PC-9 (cell line): ENCODE measurements around the gene ADGRV1. TPM values are rescaled to one million over a fixed set of nuclear protein-coding genes. Genes with fewer than 3 reads are reported as not detected.
"Not testable (repeated sequence)": the region's sequence is repeated elsewhere in the genome, so short reads cannot be mapped to it uniquely, and the experiment has no call there.

Experiments used
- BruUV-seq: library from RNA; stranded (reverse); fragments of 400-500 nt; replicated peaks from 2 replicates; lab custom pipeline; 2021; lab: Mats Ljungman, UMichigan
- CTCF ChIA-PET: fragments of 300-600 bp; sonication (Branson Sonifier 250); formaldehyde crosslinking; loops from one replicate; lab custom pipeline; 2022; ENCODE audit warnings: antibody characterized with exemption; lab: Charles Lee
- POLR2A ChIA-PET: fragments of 300-600 bp; sonication (Branson Sonifier 250); formaldehyde crosslinking; loops from one replicate; lab custom pipeline; 2022; ENCODE audit warnings: antibody characterized with exemption; ENCODE audit not compliant: unreplicated experiment; lab: Charles Lee
- DNase-seq, 2 experiments: peaks; one replicate each; pipeline versions ENCODE4 v3.0.0 to v3.0.0-alpha.2; 2015 to 2022; ENCODE audit warnings: mixed read lengths in 1 of 2
- H2AFZ ChIP-seq: fragments of 200-600 bp; sonication (generic); 2 replicates; pipeline ENCODE4 v1.8.1; 2017; ENCODE audit warnings: antibody characterized with exemption
- H3F3A ChIP-seq: fragments of 200-600 bp; sonication (generic); 2 replicates; pipeline ENCODE4 v1.8.1; 2017; ENCODE audit warnings: antibody characterized with exemption, mild to moderate bottlenecking, low read depth; ENCODE audit not compliant: insufficient read depth
- H3K27ac ChIP-seq: fragments of 200-600 bp; sonication (generic); 2 replicates; pipeline ENCODE4 v1.6.1; 2016; ENCODE audit warnings: mixed run types
- H3K27me3 ChIP-seq: fragments of 200-600 bp; sonication (generic); 2 replicates; pipeline ENCODE4 v1.6.1; 2016; ENCODE audit warnings: low read depth, mixed run types; ENCODE audit not compliant: insufficient read depth
- H3K36me3 ChIP-seq: fragments of 200-600 bp; sonication (generic); 2 replicates; pipeline ENCODE4 v1.6.1; 2016; ENCODE audit warnings: low read depth, mixed run types
- H3K4me1 ChIP-seq: fragments of 200-600 bp; sonication (generic); replicated peaks from 2 replicates; pipeline ENCODE4 v1.6.1; 2016; ENCODE audit warnings: mixed run types; ENCODE audit not compliant: insufficient read depth
- H3K4me2 ChIP-seq: fragments of 200-600 bp; sonication (generic); 2 replicates; pipeline ENCODE4 v1.6.1; 2017; ENCODE audit warnings: mixed run types
- H3K4me3 ChIP-seq: fragments of 200-600 bp; sonication (generic); 2 replicates; pipeline ENCODE4 v1.6.1; 2016; ENCODE audit warnings: mixed run types
- H3K79me2 ChIP-seq: fragments of 200-600 bp; sonication (generic); 2 replicates; pipeline ENCODE4 v1.6.1; 2017; ENCODE audit warnings: low read depth, mixed run types
- H3K9me2 ChIP-seq: fragments of 200-600 bp; sonication (generic); 2 replicates; pipeline ENCODE4 v1.8.1; 2017; ENCODE audit warnings: mild to moderate bottlenecking; ENCODE audit not compliant: insufficient read depth
- H3K9me3 ChIP-seq: fragments of 200-600 bp; sonication (generic); 2 replicates; pipeline ENCODE4 v1.8.1; 2016; ENCODE audit warnings: low read depth; ENCODE audit not compliant: insufficient read depth
- H4K20me1 ChIP-seq: fragments of 200-600 bp; sonication (generic); 2 replicates; pipeline ENCODE4 v1.8.1; 2017; ENCODE audit not compliant: insufficient read depth
- EZH2 ChIP-seq: fragments of 200-600 bp; sonication (generic); IDR thresholded peaks from 2 replicates; pipeline ENCODE4 v1.8.0; 2017; ENCODE audit warnings: antibody characterized with exemption, low read depth
- intact Hi-C: fragments of 100-400 bp; cut with micrococcal nuclease; formaldehyde crosslinking; loops from one replicate; pipeline ENCODE4 v1.10.0; 2022; ENCODE audit not compliant: unreplicated experiment
- total RNA-seq: library from RNA; stranded (reverse); gene quantifications from 2 replicates; pipeline ENCODE4 v1.2.3, GENCODE V29; 2021
- TF ChIP-seq, protein P1 (sequence below): fragments of 200-600 bp; sonication (generic); conservative IDR thresholded peaks from 2 replicates; pipeline ENCODE4 v1.6.1; 2017; ENCODE audit warnings: mixed run types, antibody characterized with exemption, mild to moderate bottlenecking, moderate library complexity

ADGRV1 gene
- total RNA-seq, 1 experiment from 2014 or later = 1.0 TPM

DNA sequence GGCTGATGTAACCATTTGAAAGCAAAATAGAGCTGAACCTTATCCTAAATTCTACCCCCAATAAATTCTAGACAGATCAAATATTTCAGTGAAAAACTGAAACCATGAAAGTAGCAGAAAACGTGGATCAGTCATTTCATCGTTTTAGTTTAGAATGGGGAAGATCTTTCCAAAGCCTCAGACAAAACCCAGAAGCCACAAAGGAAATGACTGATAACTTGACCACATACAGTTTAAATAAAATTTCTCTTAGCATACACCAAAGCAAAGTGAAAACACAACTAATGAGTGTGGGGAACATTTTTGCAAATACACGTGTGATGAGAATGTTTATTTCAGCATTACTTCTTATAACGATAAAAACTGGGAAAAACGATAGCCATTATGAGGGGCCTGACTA lies 284.8 kb downstream of the ADGRV1 start:
- Histone ChIP-seq H3K36me3 (no peaks in the 10 kb centered on the region), H3K79me2 (no peaks in the 10 kb centered on the region), H3K4me3 (no peak overlapping the region), H3K9me3 (no peaks in the 10 kb centered on the region), H2AFZ (no peak overlapping the region), H3K27me3 (no peaks in the 10 kb centered on the region), H3K4me2 (no peak overlapping the region), H3K9me2 (no peaks in the 10 kb centered on the region), H3K4me1 (no peaks in the 10 kb centered on the region), H3F3A (no peaks in the 10 kb centered on the region), H3K27ac (no peak overlapping the region), H4K20me1 (no peaks in the 10 kb centered on the region)
- intact Hi-C loops = no loop called here
- no TSS peak for BruUV-seq
- no peak for TF ChIP-seq EZH2
- TF ChIP-seq, protein P1, sequence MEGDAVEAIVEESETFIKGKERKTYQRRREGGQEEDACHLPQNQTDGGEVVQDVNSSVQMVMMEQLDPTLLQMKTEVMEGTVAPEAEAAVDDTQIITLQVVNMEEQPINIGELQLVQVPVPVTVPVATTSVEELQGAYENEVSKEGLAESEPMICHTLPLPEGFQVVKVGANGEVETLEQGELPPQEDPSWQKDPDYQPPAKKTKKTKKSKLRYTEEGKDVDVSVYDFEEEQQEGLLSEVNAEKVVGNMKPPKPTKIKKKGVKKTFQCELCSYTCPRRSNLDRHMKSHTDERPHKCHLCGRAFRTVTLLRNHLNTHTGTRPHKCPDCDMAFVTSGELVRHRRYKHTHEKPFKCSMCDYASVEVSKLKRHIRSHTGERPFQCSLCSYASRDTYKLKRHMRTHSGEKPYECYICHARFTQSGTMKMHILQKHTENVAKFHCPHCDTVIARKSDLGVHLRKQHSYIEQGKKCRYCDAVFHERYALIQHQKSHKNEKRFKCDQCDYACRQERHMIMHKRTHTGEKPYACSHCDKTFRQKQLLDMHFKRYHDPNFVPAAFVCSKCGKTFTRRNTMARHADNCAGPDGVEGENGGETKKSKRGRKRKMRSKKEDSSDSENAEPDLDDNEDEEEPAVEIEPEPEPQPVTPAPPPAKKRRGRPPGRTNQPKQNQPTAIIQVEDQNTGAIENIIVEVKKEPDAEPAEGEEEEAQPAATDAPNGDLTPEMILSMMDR = no peak
- no peak for DNase-seq
- ChIA-PET POLR2A (no interaction called here), CTCF (no interaction called here)

DNA sequence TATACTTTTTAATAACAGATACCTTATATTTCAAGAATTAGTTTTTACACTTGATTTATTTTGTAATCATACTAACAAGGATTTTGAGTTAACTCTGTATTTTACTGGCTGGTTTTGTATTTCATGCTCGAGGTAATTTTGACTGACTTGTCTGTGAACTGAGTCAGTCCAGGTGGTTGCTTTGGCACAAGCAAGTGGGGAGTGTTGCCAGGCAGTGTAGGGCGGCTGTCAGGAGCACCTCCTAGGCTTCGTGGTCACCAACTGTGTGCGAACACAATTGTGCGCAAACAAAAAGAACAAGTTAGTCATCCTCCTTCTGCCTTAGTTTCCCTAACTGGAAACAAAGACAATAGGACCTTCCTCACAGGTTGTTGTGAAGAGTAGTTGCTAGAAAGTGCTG lies 286.3 kb downstream of the ADGRV1 start:
- no peak for TF ChIP-seq EZH2
- TF ChIP-seq, protein P1 = no peak
- no peaks in the 10 kb centered on the region for H3K79me2 ChIP-seq
- intact Hi-C loops = no loop called here
- ChIA-PET POLR2A (no interaction called here), CTCF (no interaction called here)
- no peaks in the 10 kb centered on the region for H3K27me3 ChIP-seq
- BruUV-seq = no TSS peak
- no peak overlapping the region; the same call in 1 of the 2 replicates for H2AFZ ChIP-seq
- no peak for DNase-seq
- H4K20me1 ChIP-seq = no peaks in the 10 kb centered on the region
- H3K36me3 ChIP-seq = no peaks in the 10 kb centered on the region
- no peak overlapping the region for H3K27ac ChIP-seq
- no peaks in the 10 kb centered on the region for H3K9me3 ChIP-seq
- H3K4me2 ChIP-seq = no peak overlapping the region
- no peaks in the 10 kb centered on the region for H3K4me1 ChIP-seq
- H3K4me3 ChIP-seq = no peak overlapping the region
- H3K9me2 ChIP-seq = no peaks in the 10 kb centered on the region
- H3F3A ChIP-seq = no peaks in the 10 kb centered on the region

DNA sequence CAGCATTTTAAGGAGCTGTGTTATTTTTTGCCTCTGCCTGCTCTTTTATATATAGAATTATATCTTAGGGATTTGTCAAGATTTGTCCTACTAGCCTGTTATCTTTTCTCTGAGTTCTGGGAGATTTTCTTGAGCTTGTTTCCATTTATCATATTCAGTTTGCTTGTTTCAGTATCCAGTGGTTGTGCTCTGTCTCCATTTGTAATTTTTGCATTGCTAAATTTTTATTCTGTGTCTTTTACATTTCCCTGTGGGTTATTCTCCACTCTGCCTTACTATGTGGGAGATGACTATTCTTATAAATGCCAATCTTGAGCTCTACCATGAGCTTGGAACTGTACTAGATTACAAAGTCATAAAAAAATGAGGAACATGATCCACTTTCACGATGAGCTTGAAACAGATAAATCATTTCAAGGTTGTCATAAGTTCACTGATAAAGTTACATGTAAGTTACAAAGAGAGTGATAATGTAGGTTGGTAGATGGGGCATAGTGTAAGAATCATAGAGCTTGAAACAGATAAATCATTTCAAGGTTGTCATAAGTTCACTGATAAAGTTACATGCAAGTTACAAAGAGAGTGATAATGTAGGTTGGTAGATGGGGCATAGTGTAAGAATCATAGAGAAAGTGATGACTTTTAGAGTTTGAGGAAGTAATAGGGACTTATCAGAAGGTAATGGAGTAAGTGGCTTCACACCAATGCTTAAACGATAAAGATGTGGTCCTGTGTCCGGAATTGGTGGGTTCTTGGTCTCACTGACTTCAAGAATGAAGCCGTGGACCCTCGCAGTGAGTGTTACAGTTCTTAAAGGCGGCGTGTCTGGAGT lies 287.3 kb downstream of the ADGRV1 start:
- Histone ChIP-seq H3K4me3 (no peak overlapping the region), H3F3A (no peaks in the 10 kb centered on the region), H3K36me3 (no peaks in the 10 kb centered on the region), H2AFZ (no peak overlapping the region), H4K20me1 (no peaks in the 10 kb centered on the region), H3K4me2 (no peak overlapping the region), H3K27ac (no peak overlapping the region), H3K27me3 (no peaks in the 10 kb centered on the region), H3K4me1 (no peaks in the 10 kb centered on the region), H3K79me2 (no peaks in the 10 kb centered on the region), H3K9me2 (no peaks in the 10 kb centered on the region), H3K9me3 (no peaks in the 10 kb centered on the region)
- no peak for TF ChIP-seq EZH2
- TF ChIP-seq, protein P1 = no peak
- intact Hi-C loops = no loop called here
- no peak for DNase-seq
- CTCF ChIA-PET = no interaction called here
- POLR2A ChIA-PET = interaction anchor here (0.7 kb wide), 1 partner anchor 552 kb away, joined by 5 read pairs; no protein-coding TSS in a partner anchor
- no TSS peak for BruUV-seq

DNA sequence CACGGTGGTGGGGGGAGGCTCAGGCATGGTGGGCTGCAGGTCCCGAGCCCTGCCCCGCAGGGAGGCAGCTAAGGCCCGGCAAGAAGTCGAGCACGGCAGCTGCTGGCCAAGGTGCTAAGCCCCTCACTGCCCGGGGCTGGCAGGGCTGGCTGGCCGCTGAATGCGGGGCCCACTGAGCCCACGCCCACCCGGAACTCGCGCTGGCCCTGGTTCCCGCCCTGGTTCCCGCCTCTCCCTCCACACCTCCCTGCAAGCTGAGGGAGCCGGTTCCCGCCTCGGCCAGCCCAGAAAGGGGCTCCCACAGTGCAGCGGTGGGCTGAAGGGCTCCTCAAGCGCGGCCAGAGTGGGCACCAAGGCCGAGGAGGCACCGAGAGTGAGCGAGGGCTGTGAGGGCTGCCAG lies 289.0 kb downstream of the ADGRV1 start:
- H3K27me3 ChIP-seq, H4K20me1 ChIP-seq, intact Hi-C loops, POLR2A ChIA-PET, H3K4me1 ChIP-seq, CTCF ChIA-PET, H2AFZ ChIP-seq, H3K4me3 ChIP-seq, H3K36me3 ChIP-seq, H3K9me3 ChIP-seq, H3K4me2 ChIP-seq, H3K9me2 ChIP-seq, DNase-seq, H3F3A ChIP-seq, H3K79me2 ChIP-seq, H3K27ac ChIP-seq, BruUV-seq: not testable (repeated sequence)
